Endothelial cell of umbilical vein (primary cell): ENCODE results near the gene ABLIM1. TPM values are rescaled to one million over a fixed set of nuclear protein-coding genes. Genes with fewer than 3 reads are reported as not detected.

Source experiments
- BruUV-seq: library from RNA; stranded (reverse); fragments of 400-500 nt; replicated peaks from 2 replicates; lab custom pipeline; 2021; lab: Mats Ljungman, UMichigan
- CTCF ChIA-PET: fragments of 300-600, 350-600 bp; sonication (Branson Sonifier 250); formaldehyde crosslinking; loops from one replicate; lab custom pipeline; 2021; ENCODE audit warnings: antibody characterized with exemption, inconsistent platforms; lab: Charles Lee
- POLR2A ChIA-PET: fragments of 300-600, 350-600 bp; sonication (Branson Sonifier 250); formaldehyde crosslinking; loops from one replicate; lab custom pipeline; 2021; ENCODE audit warnings: antibody characterized with exemption, inconsistent platforms; lab: Charles Lee
- DNase-seq: peaks from one replicate; pipeline ENCODE4 v3.0.0-alpha.2; 2011; ENCODE audit warnings: low read depth, low spot score
- FAIRE-seq: peaks from 2 replicates; lab custom pipeline; 2011; peaks lifted over from hg19 to GRCh38; lab: Jason Lieb, UNC
- H2AFZ ChIP-seq: 2 replicates; pipeline ENCODE4 v1.6.0; 2012; ENCODE audit warnings: low read depth, low read length, control low read depth, inconsistent platforms
- H3K27ac ChIP-seq: 2 replicates; pipeline ENCODE4 v1.5.1; 2011; ENCODE audit warnings: low read depth, mild to moderate bottlenecking, control low read depth, low read length, moderate library complexity; ENCODE audit not compliant: insufficient read depth
- H3K27me3 ChIP-seq, 2 experiments: 2 replicates each; pipeline versions ENCODE4 v1.6.0 to v1.6.1; 2011; ENCODE audit warnings: low read length in 2 of 2, mixed read lengths in 1 of 2; ENCODE audit not compliant: control insufficient read depth in 2 of 2, insufficient read depth in 2 of 2
- H3K36me3 ChIP-seq, 2 experiments: 2 replicates in 1 of 2; 3 replicates in 1 of 2; pipeline ENCODE4 v1.5.1; 2011; ENCODE audit warnings: low read length in 2 of 2, mild to moderate bottlenecking in 1 of 2, moderate library complexity in 1 of 2; ENCODE audit not compliant: control insufficient read depth in 2 of 2, insufficient read depth in 2 of 2; ENCODE audit errors: extremely low read depth in 1 of 2
- H3K4me1 ChIP-seq: 3 replicates; pipeline ENCODE4 v1.5.1; 2011; ENCODE audit warnings: mild to moderate bottlenecking, low read length; ENCODE audit not compliant: control insufficient read depth, insufficient read depth; ENCODE audit errors: extremely low read depth
- H3K4me2 ChIP-seq: 2 replicates; pipeline ENCODE4 v1.6.1; 2011; ENCODE audit warnings: low read length, control low read depth, mixed read lengths; ENCODE audit not compliant: insufficient read depth
- H3K4me3 ChIP-seq, 3 experiments: fragments of 200-600 bp in 1 of 3; sonication (generic), shearing (Covaris generic) in 1 of 3; replicated peaks in 1 of 3; 2 replicates each; pipeline ENCODE4 v1.5.1; 2011 to 2016; ENCODE audit warnings: control low read depth in 3 of 3, low read length in 3 of 3, mild to moderate bottlenecking in 2 of 3, inconsistent platforms in 1 of 3, low read depth in 1 of 3, moderate library complexity in 1 of 3; ENCODE audit not compliant: insufficient read depth in 1 of 3
- H3K79me2 ChIP-seq: 2 replicates; pipeline ENCODE4 v1.6.0; 2012; ENCODE audit warnings: low read length, inconsistent platforms; ENCODE audit not compliant: control insufficient read depth, insufficient read depth
- H3K9ac ChIP-seq: replicated peaks from 2 replicates; pipeline ENCODE3; 2011; ENCODE audit warnings: low read length, control low read depth; ENCODE audit not compliant: insufficient read depth; ENCODE audit errors: extremely low read depth
- H3K9me1 ChIP-seq: replicated peaks from 3 replicates; pipeline ENCODE4 v1.6.0; 2011; ENCODE audit warnings: mild to moderate bottlenecking, low read length; ENCODE audit not compliant: control insufficient read depth, insufficient read depth; ENCODE audit errors: extremely low read depth
- H3K9me3 ChIP-seq: replicated peaks from 2 replicates; pipeline ENCODE4 v1.5.1; 2012; ENCODE audit warnings: low read length, inconsistent platforms; ENCODE audit not compliant: control insufficient read depth, insufficient read depth
- H4K20me1 ChIP-seq: replicated peaks from 2 replicates; pipeline ENCODE3; 2011; ENCODE audit warnings: mild to moderate bottlenecking, low read length; ENCODE audit not compliant: control insufficient read depth, insufficient read depth; ENCODE audit errors: extremely low read depth
- EZH2 ChIP-seq: IDR thresholded peaks from 2 replicates; pipeline ENCODE4 v1.6.1; 2012; ENCODE audit warnings: borderline replicate concordance, low read depth, mild to moderate bottlenecking, moderate library complexity, low read length, inconsistent platforms; ENCODE audit not compliant: severe bottlenecking
- FOS ChIP-seq: IDR thresholded peaks from 2 replicates; pipeline ENCODE4 v1.6.1; 2011; ENCODE audit warnings: mild to moderate bottlenecking, low read length, moderate library complexity, borderline replicate concordance; ENCODE audit not compliant: insufficient read depth
- GATA2 ChIP-seq: IDR thresholded peaks from 2 replicates; pipeline ENCODE4 v1.7.0; 2011; ENCODE audit warnings: low read depth, mild to moderate bottlenecking, moderate library complexity, mixed read lengths, low read length; ENCODE audit not compliant: insufficient read length, insufficient read depth
- JUN ChIP-seq: IDR thresholded peaks from 2 replicates; pipeline ENCODE4 v1.6.1; 2011; ENCODE audit warnings: borderline replicate concordance, low read depth; ENCODE audit not compliant: insufficient read length, insufficient read depth
- MYC ChIP-seq: IDR thresholded peaks from one replicate; pipeline ENCODE4 v1.6.1; 2011; ENCODE audit warnings: mild to moderate bottlenecking, low read depth, low read length
- POLR2A ChIP-seq: IDR thresholded peaks from 2 replicates; pipeline ENCODE4 v1.6.1; 2012; ENCODE audit warnings: low read depth, mild to moderate bottlenecking, control low read depth, low read length
- POLR2AphosphoS5 ChIP-seq: IDR thresholded peaks from 2 replicates; pipeline ENCODE4 v1.6.1; 2012; ENCODE audit warnings: low read depth, mild to moderate bottlenecking, control low read depth, low read length, moderate library complexity; ENCODE audit not compliant: insufficient read depth
- dilution Hi-C: fragments of 300-500 bp; cut with MboI; formaldehyde crosslinking; loops from one replicate; pipeline ENCODE4 v1.15.0; 2019; ENCODE audit warnings: low sequenced_read_pairs; ENCODE audit not compliant: extremely low pct_ligation_motif_present
- intact Hi-C: fragments of 100-400 bp; cut with micrococcal nuclease; formaldehyde crosslinking; loops from one replicate; pipeline ENCODE4 v1.10.0; 2022
- polyA plus RNA-seq, 4 experiments: library from polyadenylated mRNA; depleted of rRNA in 3 of 4; stranded (reverse) in 3 of 4; unstranded in 1 of 4; fragments of >200 nt; gene quantifications; 2 replicates each; pipeline versions ENCODE4 v1.2.1 to v1.2.3, GENCODE V29; 2011 to 2012; ENCODE audit warnings: missing spikeins in 1 of 4
- total RNA-seq: library from RNA; stranded (reverse); gene quantifications from 2 replicates; pipeline ENCODE4 v1.2.3, GENCODE V29; 2021
- TF ChIP-seq, protein P1 (sequence below): IDR thresholded peaks from 2 replicates; pipeline ENCODE4 v1.6.1; 2011; ENCODE audit not compliant: insufficient read depth, insufficient read length
- TF ChIP-seq, protein P2 (sequence below), 2 donors: IDR thresholded peaks; 1 replicate in 1 of 2; 2 replicates in 1 of 2; pipeline ENCODE4 v1.5.1; 2011; ENCODE audit warnings: low read length in 2 of 2, mild to moderate bottlenecking in 2 of 2, moderate library complexity in 2 of 2, control low read depth in 1 of 2, inconsistent platforms in 1 of 2, low read depth in 1 of 2; ENCODE audit not compliant: insufficient read depth in 1 of 2; ENCODE audit errors: extremely low read depth in 1 of 2

The ABLIM1 gene
- total and polyA plus RNA-seq, 2 donors (not counting 3 experiments of a cell fraction or from before 2014, with no cell fraction given) = 128 to 235 TPM

DNA sequence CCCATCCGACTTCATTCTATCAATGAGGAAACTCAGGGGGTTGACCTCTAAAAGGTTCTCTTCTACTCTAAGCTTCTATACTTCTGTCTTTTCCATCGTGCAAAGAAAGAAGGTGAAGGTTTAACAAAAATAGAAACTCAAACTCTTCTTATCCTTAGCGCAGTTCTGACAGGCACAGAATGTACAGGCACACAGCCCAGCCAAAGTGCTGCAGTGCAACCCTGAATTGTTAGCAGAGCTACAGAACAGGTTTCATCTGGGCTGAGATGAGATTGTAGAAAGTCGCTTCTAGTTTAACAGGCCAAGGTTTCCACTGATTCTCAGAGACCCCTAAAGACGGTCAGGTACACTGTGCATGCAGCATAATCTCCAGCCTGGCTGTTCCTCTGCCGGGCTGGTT is 174.5 kb downstream of the ABLIM1 start:
- POLR2A ChIA-PET = no interaction called here
- H3K4me1 ChIP-seq = peaks cover 11% of the 10 kb centered on the region
- H3K9me3 ChIP-seq = no peaks in the 10 kb centered on the region
- H3K9ac ChIP-seq = no peak overlapping the region
- BruUV-seq = no TSS peak
- no peaks in the 10 kb centered on the region for H3K9me1 ChIP-seq
- H3K27me3 ChIP-seq = no peaks in the 10 kb centered on the region
- no peak overlapping the region for H2AFZ ChIP-seq
- TF ChIP-seq MYC (no peak), POLR2A (no peak), GATA2 (no peak), POLR2AphosphoS5 (no peak), EZH2 (no peak), JUN (no peak), FOS (no peak)
- TF ChIP-seq, protein P1, sequence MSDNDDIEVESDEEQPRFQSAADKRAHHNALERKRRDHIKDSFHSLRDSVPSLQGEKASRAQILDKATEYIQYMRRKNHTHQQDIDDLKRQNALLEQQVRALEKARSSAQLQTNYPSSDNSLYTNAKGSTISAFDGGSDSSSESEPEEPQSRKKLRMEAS = no peak
- TF ChIP-seq, protein P2, sequence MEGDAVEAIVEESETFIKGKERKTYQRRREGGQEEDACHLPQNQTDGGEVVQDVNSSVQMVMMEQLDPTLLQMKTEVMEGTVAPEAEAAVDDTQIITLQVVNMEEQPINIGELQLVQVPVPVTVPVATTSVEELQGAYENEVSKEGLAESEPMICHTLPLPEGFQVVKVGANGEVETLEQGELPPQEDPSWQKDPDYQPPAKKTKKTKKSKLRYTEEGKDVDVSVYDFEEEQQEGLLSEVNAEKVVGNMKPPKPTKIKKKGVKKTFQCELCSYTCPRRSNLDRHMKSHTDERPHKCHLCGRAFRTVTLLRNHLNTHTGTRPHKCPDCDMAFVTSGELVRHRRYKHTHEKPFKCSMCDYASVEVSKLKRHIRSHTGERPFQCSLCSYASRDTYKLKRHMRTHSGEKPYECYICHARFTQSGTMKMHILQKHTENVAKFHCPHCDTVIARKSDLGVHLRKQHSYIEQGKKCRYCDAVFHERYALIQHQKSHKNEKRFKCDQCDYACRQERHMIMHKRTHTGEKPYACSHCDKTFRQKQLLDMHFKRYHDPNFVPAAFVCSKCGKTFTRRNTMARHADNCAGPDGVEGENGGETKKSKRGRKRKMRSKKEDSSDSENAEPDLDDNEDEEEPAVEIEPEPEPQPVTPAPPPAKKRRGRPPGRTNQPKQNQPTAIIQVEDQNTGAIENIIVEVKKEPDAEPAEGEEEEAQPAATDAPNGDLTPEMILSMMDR (IDR thresholded peaks at IDR 0.05; ENCODE audit: extremely low read depth in 1 of 2, insufficient read depth in 1 of 2, low read depth in 1 of 2, low read length in 2 of 2) = no peak
- no peak overlapping the region for H3K4me3 ChIP-seq
- no peak overlapping the region for H3K27ac ChIP-seq
- no peaks in the 10 kb centered on the region for H3K79me2 ChIP-seq
- DNase-seq (no peak), FAIRE-seq (no peak)
- CTCF ChIA-PET = interaction anchor here (3.1 kb wide), 1 partner anchor 12 kb away, joined by 19 read pairs; no protein-coding TSS in a partner anchor
- no peak overlapping the region for H3K4me2 ChIP-seq
- dilution Hi-C loops = no loop called here
- H4K20me1 ChIP-seq = no peaks in the 10 kb centered on the region
- intact Hi-C loops = no loop called here
- H3K36me3 ChIP-seq = peaks cover 0 to 24% of the 10 kb centered on the region in 2 experiments
